A549 (cell line): ENCODE results near the gene RGS16. TPM values are rescaled to one million over a fixed set of nuclear protein-coding genes. Genes with fewer than 3 reads are reported as not detected.

Source experiments
- ATAC-seq, 2 experiments: fragments of 200-7000 bp in 1 of 2; fragments of >200 bp in 1 of 2; cut with Nextera tagmentation in 1 of 2; cut with Tn5 transposase in 1 of 2; 3 replicates each; pipeline versions ENCODE4 v1.8.0 to v1.9.1; 2018 to 2020; ENCODE audit warnings: mild to moderate bottlenecking in 1 of 2, moderate library complexity in 1 of 2
- CTCF ChIA-PET: fragments of 300-600 bp; sonication (Branson Sonifier 250); formaldehyde crosslinking; extraction: SDS; loops from one replicate; lab custom pipeline; 2021; ENCODE audit warnings: antibody characterized with exemption, inconsistent platforms; lab: Yijun Ruan, JAX
- POLR2A ChIA-PET: fragments of 350-600 bp; formaldehyde crosslinking; extraction: SDS; loops from one replicate; lab custom pipeline; 2021; ENCODE audit warnings: antibody characterized with exemption, inconsistent platforms; lab: Yijun Ruan, JAX
- DNase-seq, 2 experiments: peaks; one replicate each; pipeline versions ENCODE4 v3.0.0 to v3.0.0-alpha.2; 2011 to 2016; ENCODE audit warnings: low read depth in 1 of 2, low spot score in 1 of 2
- FAIRE-seq: peaks from 2 replicates; lab custom pipeline; 2011; peaks lifted over from hg19 to GRCh38; lab: Jason Lieb, UNC
- H3K27ac ChIP-seq, 2 experiments: fragments of >200 bp; sonication (Bioruptor Twin); formaldehyde crosslinking; 3 replicates each; pipeline ENCODE4 v1.5.1; 2016 to 2017
- H3K4me1 ChIP-seq: fragments of >200 bp; sonication (Bioruptor Twin); formaldehyde crosslinking; 3 replicates; pipeline ENCODE4 v1.6.1; 2016
- H3K4me2 ChIP-seq: fragments of >200 bp; sonication (Bioruptor Twin); formaldehyde crosslinking; 3 replicates; pipeline ENCODE4 v1.6.1; 2016
- H3K4me3 ChIP-seq: fragments of >200 bp; sonication (Bioruptor Twin); formaldehyde crosslinking; 3 replicates; pipeline ENCODE4 v1.5.1; 2016
- H3K9me3 ChIP-seq: fragments of >200 bp; sonication (Bioruptor Twin); formaldehyde crosslinking; 3 replicates; pipeline ENCODE4 v1.6.1; 2016
- CBX2 ChIP-seq: fragments of 200-600 bp; sonication (generic); IDR thresholded peaks from 2 replicates; pipeline ENCODE4 v1.6.1; 2016; ENCODE audit warnings: low read depth, mild to moderate bottlenecking, borderline replicate concordance
- CBX8 ChIP-seq: fragments of 200-600 bp; sonication (generic); IDR thresholded peaks from 2 replicates; pipeline ENCODE4 v1.6.1; 2016
- CEBPB ChIP-seq, 2 experiments: fragments of >200 bp in 1 of 2; sonication (Bioruptor Twin) in 1 of 2; formaldehyde crosslinking in 1 of 2; IDR thresholded peaks; 2 replicates each; pipeline ENCODE4 v1.6.1; 2012 to 2016
- CHD4 ChIP-seq: fragments of 200-600 bp; sonication (generic); IDR thresholded peaks from 2 replicates; pipeline ENCODE4 v1.6.1; 2016; ENCODE audit warnings: antibody characterized with exemption, mild to moderate bottlenecking, borderline replicate concordance
- CTCF ChIP-seq: fragments of >200 bp; sonication (Bioruptor Twin); formaldehyde crosslinking; IDR thresholded peaks from 3 replicates; pipeline ENCODE4 v1.5.1; 2016
- EHF ChIP-seq: fragments of 250-450 bp; sonication (Bioruptor Pico); IDR thresholded peaks from 2 replicates; pipeline ENCODE4 v1.5.0; 2020; ENCODE audit warnings: mild to moderate bottlenecking
- EP300 ChIP-seq, 2 experiments: fragments of >200 bp; sonication (Bioruptor Twin); formaldehyde crosslinking; IDR thresholded peaks; 2 replicates in 1 of 2; 3 replicates in 1 of 2; pipeline ENCODE4 v1.6.1; 2016 to 2017
- ESRRA ChIP-seq: fragments of 150-350 bp; IDR thresholded peaks from 2 replicates; pipeline ENCODE4 v1.6.1; 2014; ENCODE audit warnings: mild to moderate bottlenecking, low read length, borderline replicate concordance
- FOSB ChIP-seq: fragments of 250-450 bp; sonication (Bioruptor Pico); IDR thresholded peaks from 2 replicates; pipeline ENCODE4 v1.5.0; 2020; ENCODE audit warnings: mild to moderate bottlenecking, moderate library complexity
- GATA3 ChIP-seq: IDR thresholded peaks from 2 replicates; pipeline ENCODE4 v1.6.1; 2012; ENCODE audit warnings: borderline replicate concordance
- HDAC2 ChIP-seq: fragments of 200-600 bp; sonication (generic); IDR thresholded peaks from 2 replicates; pipeline ENCODE4 v1.6.1; 2016
- JUNB ChIP-seq: fragments of >200 bp; sonication (Bioruptor Twin); formaldehyde crosslinking; IDR thresholded peaks from 2 replicates; pipeline ENCODE4 v1.6.1; 2016
- MAX ChIP-seq: IDR thresholded peaks from 2 replicates; pipeline ENCODE4 v1.6.1; 2012
- MYC ChIP-seq: IDR thresholded peaks from 2 replicates; pipeline ENCODE4 v1.6.1; 2012; ENCODE audit warnings: mild to moderate bottlenecking, inconsistent platforms, low read length, improper control_type of control experiment, borderline replicate concordance
- NR3C1 ChIP-seq: fragments of >200 bp; sonication (Bioruptor Twin); formaldehyde crosslinking; IDR thresholded peaks from 3 replicates; pipeline ENCODE4 v1.6.1; 2017
- POLR2AphosphoS2 ChIP-seq: conservative IDR thresholded peaks from 2 replicates; pipeline ENCODE4 v1.6.1; 2012; ENCODE audit warnings: low read length, improper control_type of control experiment, inconsistent platforms
- RAD21 ChIP-seq, 2 experiments: fragments of >200 bp in 1 of 2; sonication (Bioruptor Twin) in 1 of 2; formaldehyde crosslinking in 1 of 2; IDR thresholded peaks in 1 of 2; conservative IDR thresholded peaks in 1 of 2; 2 replicates in 1 of 2; 3 replicates in 1 of 2; pipeline ENCODE4 v1.6.1; 2012 to 2018; ENCODE audit warnings: inconsistent platforms in 1 of 2
- RFX5 ChIP-seq: fragments of 450-650 bp; IDR thresholded peaks from 2 replicates; pipeline ENCODE4 v1.7.1; 2014; ENCODE audit warnings: antibody characterized with exemption, mild to moderate bottlenecking, moderate library complexity
- RNF2 ChIP-seq: fragments of 200-600 bp; sonication (generic); IDR thresholded peaks from 2 replicates; pipeline ENCODE4 v1.6.1; 2016; ENCODE audit warnings: low read depth, mild to moderate bottlenecking, antibody characterized with exemption, moderate library complexity, borderline replicate concordance
- WGBS: methylation state at CpG from one replicate; pipeline ENCODE4 v1.1.6; 2017; ENCODE audit errors: missing lambda C conversion rate; 5-methylcytosine and 5-hydroxymethylcytosine counted together
- polyA plus RNA-seq, 4 experiments: library from polyadenylated mRNA; depleted of rRNA in 3 of 4; stranded (reverse); fragments of >200 nt; fragmentation: RNase III in 1 of 4; extraction: RNeasy Plus Mini Kit Qiagen cat#74134 plus additional on column Dnase treatment in 1 of 4; gene quantifications; 2 replicates in 3 of 4; 3 replicates in 1 of 4; pipeline ENCODE4 v1.2.3, GENCODE V29; 2011 to 2017
- TF ChIP-seq, protein P1 (sequence below): fragments of 450-650 bp; IDR thresholded peaks from 2 replicates; pipeline ENCODE4 v1.6.1; 2014; ENCODE audit warnings: antibody characterized with exemption

The RGS16 gene
- polyA plus RNA-seq, 2 of the 4 experiments (the other 2 are of a cell fraction): 0.13 to 0.45 TPM

DNA sequence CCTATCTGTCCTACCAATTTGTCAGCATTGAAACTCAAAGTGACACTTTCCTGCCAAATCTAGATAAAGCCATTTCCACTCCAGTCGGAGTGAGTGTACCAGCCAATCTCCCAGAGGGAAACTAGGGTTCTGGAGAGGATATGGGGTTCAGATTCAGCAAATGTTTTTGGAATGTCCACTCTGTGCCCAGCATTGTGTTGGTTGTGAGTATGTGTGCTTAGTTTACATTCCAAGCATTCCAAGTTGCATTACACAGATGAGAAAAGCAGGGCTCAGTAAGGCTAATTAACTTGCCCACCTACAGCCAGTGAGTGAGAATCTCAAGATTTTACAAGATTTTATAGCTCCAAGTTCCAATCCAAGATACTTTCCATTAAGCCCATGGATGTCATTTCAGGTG is 26.4 kb upstream of the RGS16 start:
- no peak overlapping the region for H3K4me3 ChIP-seq
- H3K27ac ChIP-seq: no peak overlapping the region
- ChIA-PET CTCF (interaction anchor here (1.0 kb wide), 1 partner anchor 8 kb away, joined by 4 read pairs; no protein-coding TSS in a partner anchor), POLR2A (no interaction called here)
- no peaks in the 10 kb centered on the region for H3K4me1 ChIP-seq
- WGBS: 18% methylated on average over 1 of the region's 1 CpG
- TF ChIP-seq MAX (no peak), RFX5 (no peak), RNF2 (no peak), RAD21 (conservative IDR thresholded peaks at IDR 0.05 in 1 of 2, IDR thresholded peaks at IDR 0.05 in 1 of 2) (no peak), CTCF (no peak), CBX8 (no peak), CEBPB (IDR thresholded peaks at IDR 0.05) (no peak), EHF (CRISPR knock-in tag) (no peak), CHD4 (no peak)
- no peaks in the 10 kb centered on the region for H3K9me3 ChIP-seq
- FAIRE-seq (no peak), DNase-seq (no peak), ATAC-seq (no peak)
- no peak overlapping the region for H3K4me2 ChIP-seq

- no peak overlapping the region for H3K4me3 ChIP-seq
- H3K27ac ChIP-seq: no peak overlapping the region
- ChIA-PET CTCF (interaction anchor here (1.0 to 1.6 kb wide), 3 partner anchors 9 to 155 kb away, joined by 3 to 5 read pairs (median 4); no protein-coding TSS in a partner anchor), POLR2A (no interaction called here)
- H3K4me2 ChIP-seq: no peak overlapping the region
- TF ChIP-seq NR3C1: no peak
- WGBS: 65% methylated on average over 3 of the region's 3 CpGs
- no peaks in the 10 kb centered on the region for H3K4me1 ChIP-seq
- DNase-seq (no peak), FAIRE-seq (no peak), ATAC-seq (no peak)
- H3K9me3 ChIP-seq: no peaks in the 10 kb centered on the region
These were observed 25.4 kb upstream of the RGS16 start for GRCh38 chr1:182629499-182630096.

GRCh38 chr1:182629080-182629479 is 24.9 kb upstream of the RGS16 start:
- Histone ChIP-seq H3K4me1 (no peaks in the 10 kb centered on the region), H3K4me2 (no peak overlapping the region), H3K9me3 (no peaks in the 10 kb centered on the region), H3K27ac (no peak overlapping the region), H3K4me3 (no peak overlapping the region)
- ATAC-seq: no peak
- POLR2A ChIA-PET: no interaction called here
- CTCF ChIA-PET: interaction anchor here (1.0 to 1.6 kb wide), 2 partner anchors 28 to 156 kb away, joined by 3 to 5 read pairs; no protein-coding TSS in a partner anchor
- no peak for TF ChIP-seq JUNB
- no peak for TF ChIP-seq MYC
- TF ChIP-seq, protein P1, sequence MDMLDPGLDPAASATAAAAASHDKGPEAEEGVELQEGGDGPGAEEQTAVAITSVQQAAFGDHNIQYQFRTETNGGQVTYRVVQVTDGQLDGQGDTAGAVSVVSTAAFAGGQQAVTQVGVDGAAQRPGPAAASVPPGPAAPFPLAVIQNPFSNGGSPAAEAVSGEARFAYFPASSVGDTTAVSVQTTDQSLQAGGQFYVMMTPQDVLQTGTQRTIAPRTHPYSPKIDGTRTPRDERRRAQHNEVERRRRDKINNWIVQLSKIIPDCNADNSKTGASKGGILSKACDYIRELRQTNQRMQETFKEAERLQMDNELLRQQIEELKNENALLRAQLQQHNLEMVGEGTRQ: no peak
- no peak for TF ChIP-seq POLR2AphosphoS2
- TF ChIP-seq EP300 (IDR thresholded peaks at IDR 0.05): no peak
- no peak for TF ChIP-seq HDAC2
- TF ChIP-seq FOSB (CRISPR knock-in tag): no peak
- TF ChIP-seq CBX2: no peak
- no peak for TF ChIP-seq ESRRA
- TF ChIP-seq GATA3: no peak
- 42% methylated on average over 2 of the region's 2 CpGs for whole genome bisulfite sequencing
- no peak for DNase-seq
- no peak for FAIRE-seq
